Measurements from ENCODE around the gene MYT1.
A peak's percentile ranks its signal among the peaks of the same experiment; 100 is the strongest.
"Not testable (repeated sequence)": the region's sequence is repeated elsewhere in the genome, so short reads cannot be mapped to it uniquely, and the experiment has no call there.

Gene MYT1

GRCh38 chr20:64220891-64221527, 56.8 kb downstream of the MYT1 start:
- DNase-seq, result no peak

- no peak for DNase-seq
Measured at GRCh38 chr20:64222291-64222735, 58.1 kb downstream of the MYT1 start.

GRCh38 chr20:64222851-64223525, 58.7 kb downstream of the MYT1 start:
- DNase-seq, result no peak

GRCh38 chr20:64223526-64224067, 59.3 kb downstream of the MYT1 start:
- peak; percentile 67 for DNase-seq

GRCh38 chr20:64224351-64225170, 60.3 kb downstream of the MYT1 start:
- DNase-seq, result peak; percentile 79

- no peak for DNase-seq
Measured at GRCh38 chr20:64225171-64225595, 60.9 kb downstream of the MYT1 start.

- DNase-seq, result peak; percentile 25
Measured at GRCh38 chr20:64225828-64226598, 61.8 kb downstream of the MYT1 start.

- DNase-seq, result peak; percentile 23
Measured at GRCh38 chr20:64226686-64227580, 62.7 kb downstream of the MYT1 start.

- DNase-seq, result peak; percentile 5
Measured at GRCh38 chr20:64228086-64228653, 63.9 kb downstream of the MYT1 start.

- DNase-seq, result peak; percentile 17
Measured at GRCh38 chr20:64228751-64229506, 64.7 kb downstream of the MYT1 start.

GRCh38 chr20:64229507-64230061, 65.3 kb downstream of the MYT1 start:
- peak; percentile 17 for DNase-seq

GRCh38 chr20:64230461-64231145, 66.4 kb downstream of the MYT1 start:
- peak; percentile 3 for DNase-seq

GRCh38 chr20:64231621-64232550, 67.6 kb downstream of the MYT1 start:
- DNase-seq, result peak; percentile 21

- DNase-seq, result no peak
Measured at GRCh38 chr20:64232794-64233193, 68.5 kb downstream of the MYT1 start.

- DNase-seq, result no peak
Measured at GRCh38 chr20:64233725-64234124, 69.5 kb downstream of the MYT1 start.

GRCh38 chr20:64234291-64234791, 70.1 kb downstream of the MYT1 start:
- DNase-seq, result no peak

- DNase-seq, result not testable (repeated sequence)
Measured at GRCh38 chr20:64234921-64235565, 70.8 kb downstream of the MYT1 start.
